T-cell (primary cell): Measurements from ENCODE around the gene DCAF4. TPM values are rescaled to one million over a fixed set of nuclear protein-coding genes. Genes with fewer than 3 reads are reported as not detected.
"Not testable (repeated sequence)": the region's sequence is repeated elsewhere in the genome, so short reads cannot be mapped to it uniquely, and the experiment has no call there.

Experiments used
- ATAC-seq, 4 experiments: fragments of 200-7000 bp in 3 of 4; fragments of 150-1000 bp in 1 of 4; cut with Tn5 transposase; replicated peaks in 1 of 4; 1 replicate in 3 of 4; 2 replicates in 1 of 4; pipeline ENCODE4 v1.10.0; 2021; ENCODE audit warnings: moderate library complexity in 3 of 4, mild to moderate bottlenecking in 2 of 4, moderate number of reproducible peaks in 1 of 4
- CTCF ChIA-PET, 2 donors: fragments of 300-600 bp; sonication (Branson Sonifier 250); formaldehyde crosslinking; loops; one replicate each; lab custom pipeline; 2022; ENCODE audit warnings: antibody characterized with exemption in 2 of 2; lab: Charles Lee
- POLR2A ChIA-PET, 2 donors: fragments of 300-600 bp; sonication (Branson Sonifier 250); formaldehyde crosslinking; loops; one replicate each; lab custom pipeline; 2022; ENCODE audit warnings: antibody characterized with exemption in 2 of 2; lab: Charles Lee
- DNase-seq, 35 experiments: peaks; one replicate each; pipeline versions ENCODE4 v3.0.0 to v3.0.0-alpha.2; 2013 to 2023
- H3K27ac ChIP-seq: one replicate; pipeline ENCODE4 v1.5.1; 2013; ENCODE audit warnings: low read length
- H3K27me3 ChIP-seq, 2 experiments: replicated peaks in 1 of 2; 1 replicate in 1 of 2; 2 replicates in 1 of 2; pipeline versions ENCODE4 v1.6.1 to v1.7.0; 2013; ENCODE audit warnings: low read length in 1 of 2, mixed read lengths in 1 of 2; ENCODE audit not compliant: control insufficient read depth in 2 of 2, insufficient read depth in 2 of 2; ENCODE audit errors: extremely low read depth in 1 of 2
- H3K36me3 ChIP-seq, 2 donors: 1 replicate in 1 of 2; 2 replicates in 1 of 2; pipeline versions ENCODE4 v1.6.1 to v1.7.0; 2013; ENCODE audit warnings: low read length in 1 of 2; ENCODE audit not compliant: control insufficient read depth in 2 of 2, insufficient read depth in 1 of 2; ENCODE audit errors: extremely low read depth in 1 of 2
- H3K4me1 ChIP-seq, 2 experiments: 1 replicate in 1 of 2; 2 replicates in 1 of 2; pipeline versions ENCODE4 v1.6.1 to v1.7.0; 2013; ENCODE audit warnings: low read length in 2 of 2, mixed read lengths in 1 of 2; ENCODE audit not compliant: insufficient read depth in 2 of 2, control insufficient read depth in 1 of 2; ENCODE audit errors: extremely low read depth in 1 of 2
- H3K4me3 ChIP-seq, 2 donors: 1 replicate in 1 of 2; 2 replicates in 1 of 2; pipeline versions ENCODE4 v1.5.1 to v1.7.0; 2013; ENCODE audit warnings: mild to moderate bottlenecking in 2 of 2, low read length in 1 of 2, moderate library complexity in 1 of 2; ENCODE audit not compliant: control insufficient read depth in 1 of 2; ENCODE audit errors: extremely low read depth in 1 of 2
- H3K9me3 ChIP-seq: 2 replicates; pipeline ENCODE4 v1.7.0; 2013
- H3K27ac Mint-ChIP-seq, 2 donors: one replicate each; pipeline ENCODE4 v1.8.0; 2020 to 2021; ENCODE audit warnings: mild to moderate bottlenecking in 2 of 2, mixed read lengths in 2 of 2
- H3K27me3 Mint-ChIP-seq, 2 donors: one replicate each; pipeline ENCODE4 v1.8.0; 2021 to 2022; ENCODE audit warnings: mixed read lengths in 2 of 2
- H3K36me3 Mint-ChIP-seq: one replicate; pipeline ENCODE4 v1.8.0; 2021; ENCODE audit warnings: mixed read lengths
- H3K4me1 Mint-ChIP-seq, 3 donors: one replicate each; pipeline ENCODE4 v1.8.0; 2020 to 2022; ENCODE audit warnings: mixed read lengths in 3 of 3, mild to moderate bottlenecking in 1 of 3
- H3K4me3 Mint-ChIP-seq, 3 donors: one replicate each; pipeline ENCODE4 v1.8.0; 2020 to 2022; ENCODE audit warnings: mild to moderate bottlenecking in 3 of 3, mixed read lengths in 3 of 3, moderate library complexity in 3 of 3
- H3K9me3 Mint-ChIP-seq, 3 donors: one replicate each; pipeline ENCODE4 v1.8.0; 2020 to 2022; ENCODE audit warnings: mixed read lengths in 3 of 3
- WGBS: methylation state at CpG from one replicate; pipeline ENCODE4 v1.1.5; 2013; ENCODE audit warnings: missing lambda C conversion rate; ENCODE audit not compliant: insufficient coverage; 5-methylcytosine and 5-hydroxymethylcytosine counted together
- total RNA-seq, 35 experiments: library from RNA in 6 of 35; stranded (reverse) in 6 of 35; fragments of 120-200 nt in 1 of 35; gene quantifications; one replicate each; pipeline versions ENCODE4 v1.2.1 to v1.2.4 and lab custom pipeline; 2013 to 2026

DCAF4 gene
- total RNA-seq, 5 donors from 2014 or later (not counting 1 experiment from before 2014, with no cell fraction given): 21.3 to 36.4 (median 25.4) TPM

- H3K27me3 Mint-ChIP-seq, DNase-seq, H3K4me1 ChIP-seq, CTCF ChIA-PET, H3K27ac ChIP-seq, H3K9me3 ChIP-seq, H3K4me1 Mint-ChIP-seq, H3K4me3 ChIP-seq, H3K27ac Mint-ChIP-seq, ATAC-seq, H3K4me3 Mint-ChIP-seq, H3K9me3 Mint-ChIP-seq, POLR2A ChIA-PET, H3K27me3 ChIP-seq: not testable (repeated sequence)
- H3K36me3 ChIP-seq: peaks cover 6 to 26% of the 10 kb centered on the region in 2 donors
- WGBS: 96% methylated on average over 3 of the region's 9 CpGs
- H3K36me3 Mint-ChIP-seq: peaks cover 45% of the 10 kb centered on the region
These were observed 78.4 kb downstream of the DCAF4 start for GRCh38 chr14:73004641-73005040.

DNA sequence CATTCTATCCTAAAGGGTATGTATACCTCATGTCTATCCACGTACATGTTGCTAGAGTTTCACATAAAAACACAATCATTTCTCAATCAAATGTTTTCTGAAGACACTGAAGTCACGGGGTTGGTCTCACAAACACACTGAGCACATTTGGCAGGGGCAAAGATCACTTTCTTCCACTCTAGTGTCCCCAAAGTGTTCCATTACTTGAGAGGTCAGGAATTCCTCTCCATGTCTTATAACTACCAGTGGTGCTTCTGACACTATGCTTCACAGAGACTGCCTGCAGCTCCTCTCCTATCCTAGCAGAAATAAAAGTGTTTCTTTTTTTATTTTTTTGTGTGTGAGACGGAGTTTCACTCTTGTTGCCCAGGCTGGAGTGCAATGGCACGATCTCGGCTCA is 81.6 kb downstream of the DCAF4 start:
- no peaks in the 10 kb centered on the region for H3K4me1 ChIP-seq
- CTCF ChIA-PET: no interaction called here
- POLR2A ChIA-PET: interaction anchor here in 1 of 2 donors (0.5 kb wide), 1 partner anchor 148 kb away, joined by 3 read pairs; no protein-coding TSS in a partner anchor
- DNase-seq: no peak
- Mint-ChIP-seq H3K4me3 (no peak overlapping the region), H3K9me3 (no peaks in the 10 kb centered on the region), H3K36me3 (peaks cover 45% of the 10 kb centered on the region), H3K27ac (no peak overlapping the region), H3K27me3 (no peaks in the 10 kb centered on the region), H3K4me1 (peaks cover 2 to 7% (median 5%) of the 10 kb centered on the region in 3 donors)
- no peak for ATAC-seq
- no peak overlapping the region for H3K4me3 ChIP-seq
- H3K27ac ChIP-seq: no peak overlapping the region
- H3K36me3 ChIP-seq: peaks cover 6 to 36% of the 10 kb centered on the region in 2 donors
- no peaks in the 10 kb centered on the region for H3K27me3 ChIP-seq
- no peaks in the 10 kb centered on the region for H3K9me3 ChIP-seq
- 96% methylated on average over 2 of the region's 5 CpGs for WGBS

DNA sequence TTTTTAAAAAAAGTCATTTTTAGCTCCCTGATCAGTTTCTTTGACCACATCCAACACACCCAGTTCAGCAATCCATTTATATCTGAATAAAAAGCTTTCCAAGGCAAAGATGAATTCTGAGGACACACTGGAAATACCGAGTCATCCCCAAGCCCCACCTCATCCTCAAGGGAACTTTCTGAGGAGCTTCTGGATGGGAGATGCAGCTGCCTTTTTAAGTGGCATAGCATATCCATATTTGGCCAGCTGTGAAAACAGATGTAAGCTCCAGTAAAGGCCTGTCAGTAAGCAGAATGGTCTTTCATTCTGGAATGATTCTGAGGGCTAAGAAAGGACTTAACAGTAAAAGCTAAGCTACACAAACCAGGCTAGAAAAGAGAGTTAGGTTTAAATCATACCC is 82.2 kb downstream of the DCAF4 start:
- H3K4me1 ChIP-seq: no peaks in the 10 kb centered on the region
- ChIA-PET CTCF (no interaction called here), POLR2A (interaction anchor here (0.5 to 0.6 kb wide), 2 partner anchors 10 to 148 kb away, joined by 3 to 6 read pairs; no protein-coding TSS in a partner anchor)
- no CpG with 5 or more reads among the region's 1 CpG for WGBS
- Mint-ChIP-seq H3K27me3 (no peaks in the 10 kb centered on the region), H3K4me1 (peaks cover 4 to 9% (median 8%) of the 10 kb centered on the region in 3 donors), H3K9me3 (no peaks in the 10 kb centered on the region), H3K36me3 (peaks cover 46% of the 10 kb centered on the region), H3K4me3 (no peak overlapping the region), H3K27ac (no peak overlapping the region)
- H3K27ac ChIP-seq: no peak overlapping the region
- DNase-seq (no peak), ATAC-seq (no peak)
- H3K36me3 ChIP-seq: peaks cover 6 to 36% of the 10 kb centered on the region in 2 donors
- no peaks in the 10 kb centered on the region for H3K27me3 ChIP-seq
- H3K4me3 ChIP-seq: no peak overlapping the region
- no peaks in the 10 kb centered on the region for H3K9me3 ChIP-seq

Other genes with a start within 250 kb of the DCAF4 start
- under 1 TPM; 0.33 to 0.86 (median 0.54) TPM for gene DPF3, start 32.4 kb upstream of the DCAF4 start, total RNA-seq
- gene ZFYVE1, start 100.6 kb downstream of the DCAF4 start, total RNA-seq: 10 to 100 TPM; 15.5 to 20.9 (median 19.4) TPM
- 100 to 1,000 TPM; 103 to 163 (median 122) TPM for gene RBM25, start 132.1 kb downstream of the DCAF4 start, total RNA-seq
- 10 to 100 TPM; 31.7 to 49.2 (median 37.9) TPM for gene PSEN1, start 210.0 kb downstream of the DCAF4 start, total RNA-seq